Fibroblast of mammary gland (primary cell): ENCODE measurements around the gene RUNX1.

Experiments used
- DNase-seq: peaks from one replicate; pipeline ENCODE4 v3.0.0-alpha.2; 2010; ENCODE audit warnings: low read depth
- H3K4me3 ChIP-seq: 2 replicates; pipeline ENCODE4 v1.5.1; 2011; ENCODE audit warnings: low read depth, mild to moderate bottlenecking, low read length, moderate library complexity; ENCODE audit not compliant: control insufficient read depth
- CTCF ChIP-seq: conservative IDR thresholded peaks from 2 replicates; pipeline ENCODE4 v1.5.1; 2011; ENCODE audit warnings: low read depth, low read length, inconsistent platforms; ENCODE audit not compliant: control insufficient read depth, insufficient read depth

Gene RUNX1

DNA sequence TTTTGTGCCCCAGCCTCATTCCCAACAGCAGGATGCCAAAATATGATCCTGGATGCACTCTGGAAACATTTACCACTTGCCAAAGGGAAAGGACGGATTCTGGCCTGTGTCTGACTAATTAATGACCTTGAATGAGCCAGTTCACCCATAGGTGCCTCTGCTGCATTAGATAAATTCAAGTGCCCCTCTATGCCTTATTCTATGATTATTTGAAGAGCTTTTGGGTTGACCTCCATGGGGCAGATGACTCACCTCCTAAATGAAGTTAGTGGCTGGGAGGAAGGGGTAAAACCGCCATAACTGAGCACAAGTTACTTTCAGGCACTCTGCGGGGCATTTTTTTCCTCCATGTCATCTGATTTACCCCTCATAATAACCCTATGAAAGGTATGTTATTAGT lies 282.2 kb downstream of the RUNX1 start:
- TF ChIP-seq CTCF, result no peak
- no peak for DNase-seq
- no peak overlapping the region for H3K4me3 ChIP-seq

DNA sequence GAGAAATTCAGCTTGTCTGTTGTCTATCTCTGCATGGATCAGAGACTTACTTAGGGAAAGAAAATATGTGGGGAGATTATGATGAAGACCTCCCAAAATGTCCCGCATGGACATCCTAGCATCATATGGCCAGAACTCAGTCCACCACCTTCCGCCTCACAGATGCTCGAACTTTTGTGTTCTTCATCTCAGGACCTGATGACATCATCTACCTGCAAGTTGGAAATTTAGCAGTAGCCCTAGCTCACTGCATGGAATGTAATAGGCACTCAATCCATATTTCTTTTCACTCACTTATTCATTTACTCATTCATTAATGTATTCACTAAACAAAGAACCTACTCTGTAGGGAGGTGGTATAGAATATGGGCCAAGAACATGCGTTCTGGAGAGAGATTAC lies 283.5 kb downstream of the RUNX1 start:
- no peak for DNase-seq
- no peak overlapping the region for H3K4me3 ChIP-seq
- no peak for TF ChIP-seq CTCF

GRCh38 chr21:34764715-34765284 lies 284.3 kb downstream of the RUNX1 start:
- no peak for TF ChIP-seq CTCF
- no peak for DNase-seq
- no peak overlapping the region for H3K4me3 ChIP-seq

- peak; percentile 60 for DNase-seq
- no peak for TF ChIP-seq CTCF
- H3K4me3 ChIP-seq, result no peak overlapping the region
These were observed 286.3 kb downstream of the RUNX1 start for GRCh38 chr21:34762786-34763185.

GRCh38 chr21:34761758-34762330 lies 287.3 kb downstream of the RUNX1 start:
- TF ChIP-seq CTCF, result no peak
- DNase-seq, result peak; percentile 28
- H3K4me3 ChIP-seq, result no peak overlapping the region

DNA sequence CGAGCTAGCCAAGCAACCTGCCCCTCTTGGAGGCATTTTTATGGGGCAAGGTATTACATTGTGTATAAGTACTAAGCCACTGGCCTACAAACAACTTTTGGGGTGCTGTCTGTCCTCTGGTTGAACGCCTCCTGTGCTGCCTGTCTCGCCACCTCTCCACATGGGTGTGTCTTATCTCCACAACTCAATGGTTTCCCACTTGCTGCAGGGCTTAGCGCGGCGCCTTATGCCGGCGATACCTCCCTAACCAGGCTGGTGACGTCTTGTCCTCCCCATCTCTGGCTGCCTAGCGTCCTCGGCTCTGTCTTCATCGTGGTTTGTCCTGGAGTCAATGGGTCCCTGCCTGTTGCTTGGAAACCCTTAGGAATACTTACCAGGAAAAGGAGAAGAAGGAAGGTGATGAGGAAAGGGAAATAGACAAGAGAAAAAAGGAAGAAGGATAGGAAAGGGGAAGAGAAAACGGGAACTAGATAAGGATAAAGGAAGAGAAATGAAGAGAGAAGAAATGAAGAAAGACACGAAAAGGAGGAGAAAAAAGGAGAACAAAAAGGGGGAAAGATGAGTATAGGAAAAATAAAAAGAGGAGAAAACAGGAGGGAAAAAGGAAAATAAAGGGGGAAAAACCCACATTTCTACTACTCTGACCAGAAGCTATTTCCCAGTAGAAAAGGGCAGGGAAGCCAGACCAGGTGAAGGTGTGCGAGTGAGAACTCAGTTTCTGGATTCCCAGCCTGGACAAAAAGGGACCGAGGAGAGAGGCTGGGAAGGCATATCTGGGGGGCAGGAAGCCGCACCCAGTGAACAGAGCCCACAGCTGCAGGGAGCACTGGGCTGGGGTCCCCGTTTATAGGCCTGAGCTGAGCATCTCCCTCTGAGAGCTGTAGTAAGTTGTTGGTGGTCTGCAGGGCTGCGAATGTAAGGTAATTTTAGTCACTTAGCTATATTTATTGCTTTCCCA lies 294.1 kb downstream of the RUNX1 start:
- TF ChIP-seq CTCF, result no peak
- DNase-seq, result no peak
- H3K4me3 ChIP-seq, result no peak overlapping the region
